ENCODE measurements around the gene SERTAD3.
A peak's percentile ranks its signal among the peaks of the same experiment; 100 is the strongest.
"Not testable (repeated sequence)": the region's sequence is repeated elsewhere in the genome, so short reads cannot be mapped to it uniquely, and the experiment has no call there.

The SERTAD3 gene

GRCh38 chr19:40444000-40444824 is at the start of gene SERTAD3:
SERTAD3 (minus strand) TSS chr19:40444335; CDS start chr19:40442080, 2,255 bp downstream.
- DNase-seq, result peak; percentile 76 to 93

GRCh38 chr19:40493778-40494177 is 49.6 kb upstream of the SERTAD3 start:
- no peak for DNase-seq

GRCh38 chr19:40492274-40492673 is 48.1 kb upstream of the SERTAD3 start:
- DNase-seq, result no peak

DNA sequence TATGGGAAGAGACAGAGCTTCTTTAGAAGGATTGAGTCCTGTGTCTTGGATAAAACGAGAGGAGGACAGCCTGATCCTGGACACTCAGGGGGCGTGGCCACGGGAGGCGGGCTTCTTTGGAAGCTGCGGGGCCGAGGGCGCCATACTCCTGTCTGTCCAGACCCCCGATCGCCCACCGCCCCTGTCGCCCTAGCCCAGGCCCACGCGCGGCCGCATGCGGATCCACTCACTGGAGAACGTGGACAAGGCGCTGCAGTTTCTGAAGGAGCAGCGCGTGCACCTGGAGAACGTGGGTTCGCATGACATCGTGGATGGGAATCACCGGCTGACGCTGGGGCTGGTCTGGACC is 45.7 kb upstream of the SERTAD3 start:
- DNase-seq, result no peak

- no peak for DNase-seq
These were observed 41.9 kb upstream of the SERTAD3 start for GRCh38 chr19:40486017-40486416.

GRCh38 chr19:40475878-40476644 is 31.9 kb upstream of the SERTAD3 start:
- DNase-seq, result not testable (repeated sequence)

GRCh38 chr19:40474737-40475136 is 30.6 kb upstream of the SERTAD3 start:
- no peak for DNase-seq

DNA sequence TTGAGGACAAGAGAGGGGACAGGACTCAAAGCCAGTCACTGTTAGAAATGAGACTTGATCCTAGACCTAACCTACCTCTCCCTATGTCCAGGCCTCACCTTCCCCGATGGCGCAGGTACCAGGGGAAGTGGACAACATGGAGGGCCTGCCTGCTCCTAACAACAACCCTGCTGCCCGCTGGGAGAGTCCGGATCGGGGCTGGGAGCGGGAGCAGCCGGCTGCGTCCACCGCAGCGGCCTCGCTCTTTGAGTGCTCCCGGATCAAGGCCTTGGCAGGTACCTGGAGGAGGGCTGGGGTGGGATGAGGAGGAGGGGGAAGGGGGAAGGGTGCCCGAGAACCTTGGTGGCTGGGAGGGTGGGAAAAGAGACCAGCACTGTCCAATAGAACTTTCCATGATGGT is 28.4 kb upstream of the SERTAD3 start:
- no peak for DNase-seq

DNA sequence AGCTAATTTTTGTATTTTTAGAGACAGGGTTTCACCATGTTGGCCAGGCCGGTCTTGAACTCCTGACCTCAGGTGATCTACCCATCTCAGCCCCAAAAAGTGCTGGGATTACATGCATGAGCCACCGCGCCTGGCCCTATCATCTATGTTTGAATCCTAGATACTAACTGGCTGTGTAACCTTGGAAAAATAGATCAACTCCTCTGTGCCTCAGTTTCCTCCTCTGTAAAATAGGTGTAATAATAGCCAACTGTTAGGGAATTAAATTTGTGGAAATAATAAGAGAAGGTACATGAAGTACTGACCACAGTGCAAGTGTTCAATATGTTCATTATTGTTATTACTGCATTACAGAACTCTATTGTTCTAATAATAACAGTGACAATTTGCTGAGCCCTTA is 27.0 kb upstream of the SERTAD3 start:
- DNase-seq, result no peak

DNA sequence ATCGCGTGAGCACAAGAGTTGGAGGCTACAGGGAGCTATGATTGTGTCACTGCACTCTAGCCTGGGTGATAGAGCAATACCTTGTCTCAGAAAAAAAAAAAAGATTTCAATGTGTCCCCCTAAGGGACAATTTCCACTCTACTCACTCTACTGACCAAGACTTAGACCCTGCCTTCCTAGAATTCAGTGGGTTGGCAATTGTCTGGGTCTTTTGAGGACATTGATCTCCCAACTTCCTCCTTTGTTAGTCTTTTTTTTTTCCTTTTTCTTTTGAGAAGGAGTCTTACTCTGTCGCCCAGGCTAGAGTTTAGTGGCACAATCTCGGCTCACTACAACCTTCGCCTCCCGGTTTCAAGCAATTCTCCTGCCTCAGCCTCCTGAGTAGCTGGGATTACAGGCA is 24.9 kb upstream of the SERTAD3 start:
- no peak for DNase-seq

DNA sequence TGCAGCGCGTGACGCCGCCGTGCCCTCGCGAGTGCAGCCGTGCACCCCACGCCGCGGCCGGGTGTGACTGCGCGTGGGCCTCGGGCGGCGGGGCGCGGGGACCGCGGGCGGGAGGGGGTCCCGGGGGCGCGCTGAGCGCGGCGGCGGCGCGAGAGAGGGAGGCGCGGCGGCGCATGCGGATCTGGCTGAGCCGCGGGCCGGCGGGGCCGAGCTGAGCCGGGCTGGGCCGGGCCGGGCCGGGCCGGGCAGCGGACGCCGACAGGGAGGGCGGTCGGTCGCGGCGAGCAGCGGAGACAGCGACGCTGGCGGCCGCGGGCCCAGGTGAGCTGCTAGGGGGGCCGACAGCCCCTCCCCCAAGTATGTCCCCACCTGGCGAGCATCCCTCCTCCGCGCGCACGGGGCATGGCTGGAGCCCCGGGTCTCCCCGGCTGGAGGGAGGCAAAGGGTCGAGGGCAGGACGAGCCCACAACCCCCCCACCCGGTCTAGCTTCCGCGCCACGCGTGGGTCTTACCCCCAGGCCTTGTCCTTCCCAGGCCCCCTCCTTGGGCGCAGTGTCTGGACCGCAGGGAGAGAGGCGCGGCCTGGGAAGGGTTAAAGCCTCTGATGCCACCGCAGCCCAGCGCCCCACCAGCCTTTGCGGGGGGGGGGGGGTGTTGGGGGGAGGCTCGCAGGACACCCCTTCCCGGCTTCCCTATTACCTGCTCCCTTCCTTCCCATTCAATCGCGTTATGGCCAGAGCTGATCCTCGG is 23.0 kb upstream of the SERTAD3 start, which contains the start of gene SPTBN4:
TSS of gene SPTBN4 (plus strand) at position 17 of the 750 bp plus-strand sequence. CDS start 5,621 bp downstream, outside the sequence.
- DNase-seq, result no peak

DNA sequence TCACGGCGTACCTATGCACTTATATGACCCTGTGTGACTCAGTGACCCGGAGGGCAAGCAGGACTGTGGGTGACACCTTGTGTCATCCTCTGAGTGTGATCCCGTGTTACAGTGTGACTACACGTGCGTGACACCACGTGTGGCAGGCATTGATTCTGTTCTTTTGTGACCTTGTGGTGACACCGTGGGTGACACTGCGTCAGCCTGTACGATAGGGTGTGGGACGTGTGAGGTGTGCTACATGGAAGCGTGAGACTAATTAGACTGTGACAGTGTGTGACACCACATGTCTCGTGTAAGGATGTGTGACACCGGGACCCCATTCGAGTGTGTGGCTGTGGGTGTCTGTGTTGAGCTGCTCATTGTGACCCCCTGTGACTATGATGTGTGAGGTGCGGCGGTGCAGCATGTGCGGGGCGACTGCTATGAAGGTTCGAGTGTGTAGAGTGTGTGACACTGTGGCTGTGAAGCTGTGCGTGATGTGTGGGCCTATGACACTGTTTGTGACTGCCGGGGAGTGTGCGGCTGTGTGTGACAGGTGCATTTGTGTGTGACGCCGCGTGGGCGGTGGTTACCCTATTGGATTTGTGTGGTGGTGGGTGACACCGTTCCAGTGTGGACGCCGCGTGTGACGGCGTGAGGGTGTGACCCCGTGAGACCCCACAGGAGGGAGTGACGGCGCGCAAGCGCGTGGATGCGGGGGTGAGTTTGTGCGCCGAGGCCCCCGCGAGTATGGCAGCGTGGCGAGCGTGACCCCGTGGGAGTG is 22.3 kb upstream of the SERTAD3 start:
- DNase-seq, result no peak

GRCh38 chr19:40465557-40466218 is 21.6 kb upstream of the SERTAD3 start, which contains the start of gene BLVRB:
BLVRB (minus strand) TSS chr19:40465745; CDS start chr19:40465688, 57 bp downstream.
- peak; percentile 83 to 93 for DNase-seq

DNA sequence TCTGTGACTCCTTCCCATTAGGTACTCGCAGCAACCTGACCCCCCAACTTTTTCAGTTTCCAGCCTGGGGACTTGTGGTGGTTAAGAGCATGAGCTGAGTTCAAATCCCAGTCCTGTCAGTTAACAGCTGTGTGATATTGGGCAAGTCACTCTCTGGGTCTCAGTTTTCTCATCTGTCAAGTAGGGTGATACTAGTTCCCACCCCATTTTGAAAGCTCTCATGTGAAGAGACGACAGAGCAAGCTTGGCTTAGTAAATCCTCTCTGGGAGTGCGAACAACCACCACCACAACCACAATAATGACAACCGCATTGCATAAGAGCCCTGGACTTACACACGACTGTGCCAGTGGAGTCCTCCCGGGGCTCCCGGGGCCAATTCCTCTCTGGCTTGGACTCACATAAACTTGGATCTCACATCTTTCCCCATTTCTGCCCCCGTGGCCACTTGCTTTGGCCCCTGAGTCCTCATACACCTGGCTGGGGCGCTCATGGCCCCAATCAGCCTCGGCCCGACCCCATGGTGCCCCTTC is 21.0 kb upstream of the SERTAD3 start:
- DNase-seq, result no peak

DNA sequence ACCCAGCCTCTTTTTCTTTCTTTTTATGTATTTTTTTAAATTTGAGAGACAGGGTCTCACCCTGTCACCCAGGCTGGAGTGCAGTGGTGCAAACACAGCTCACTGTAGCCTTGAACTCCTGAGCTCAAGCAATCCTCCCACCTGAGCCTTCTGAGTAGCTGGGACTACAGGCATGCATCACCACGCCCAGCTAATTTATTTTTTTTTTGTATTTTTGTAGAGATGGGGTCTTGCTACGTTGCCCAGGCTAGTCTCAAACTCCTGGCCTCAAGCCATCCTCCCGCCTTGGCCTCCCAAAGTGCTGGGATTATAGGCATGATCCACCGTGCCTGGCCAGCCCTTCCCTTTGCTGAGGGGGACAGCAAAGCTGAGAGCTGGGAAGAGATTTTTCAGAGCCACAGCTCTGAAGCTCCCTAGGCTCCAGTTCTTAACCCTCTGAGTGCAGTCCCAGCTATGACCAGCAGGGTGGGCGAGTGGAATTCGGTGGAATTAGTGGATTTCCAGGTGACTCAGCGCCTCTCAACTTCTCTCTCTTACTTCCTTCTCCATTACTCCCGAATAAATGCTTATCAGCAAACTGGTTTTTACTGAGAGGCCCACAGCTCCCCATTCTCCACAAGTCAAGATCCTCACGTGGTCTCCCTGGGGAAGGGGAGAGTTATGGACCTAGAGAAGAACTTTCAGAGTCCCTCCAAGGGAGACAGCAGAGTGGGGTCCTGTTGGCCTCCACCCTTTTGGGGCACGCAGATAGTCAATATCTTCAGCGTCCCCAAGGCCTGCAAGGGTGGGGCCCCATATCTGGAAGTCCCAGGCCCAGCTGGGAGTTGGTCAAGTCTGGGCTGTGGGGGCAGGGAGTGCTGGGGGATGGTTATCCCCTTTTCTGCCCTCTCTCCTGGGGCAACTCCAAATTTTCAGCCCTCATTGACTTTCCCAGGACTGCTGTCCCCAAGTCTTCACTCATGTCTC is 20.2 kb upstream of the SERTAD3 start:
- peak; percentile 39 to 83 for DNase-seq

DNA sequence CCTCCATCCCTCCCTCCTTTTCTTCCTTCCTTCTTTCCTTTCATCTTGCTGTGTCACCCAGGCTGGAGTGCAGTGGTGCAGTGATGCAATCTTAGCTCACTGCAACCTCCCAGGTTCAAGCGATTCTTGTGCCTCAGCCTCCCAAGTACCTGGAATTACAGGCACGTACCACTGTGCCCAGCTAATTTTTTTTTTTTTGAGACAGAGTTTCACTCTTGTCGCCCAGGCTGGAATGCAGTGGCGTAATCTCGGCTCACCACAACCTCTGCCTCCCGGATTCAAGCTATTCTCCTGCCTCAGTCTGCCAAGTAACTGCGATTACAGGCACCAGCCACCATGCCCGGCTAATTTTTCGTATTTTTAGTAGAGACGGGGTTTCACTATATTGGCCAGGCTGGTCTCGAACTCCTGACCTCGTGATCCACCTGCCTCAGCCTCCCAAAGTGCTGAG is 19.5 kb upstream of the SERTAD3 start:
- DNase-seq, result not testable (repeated sequence)

DNA sequence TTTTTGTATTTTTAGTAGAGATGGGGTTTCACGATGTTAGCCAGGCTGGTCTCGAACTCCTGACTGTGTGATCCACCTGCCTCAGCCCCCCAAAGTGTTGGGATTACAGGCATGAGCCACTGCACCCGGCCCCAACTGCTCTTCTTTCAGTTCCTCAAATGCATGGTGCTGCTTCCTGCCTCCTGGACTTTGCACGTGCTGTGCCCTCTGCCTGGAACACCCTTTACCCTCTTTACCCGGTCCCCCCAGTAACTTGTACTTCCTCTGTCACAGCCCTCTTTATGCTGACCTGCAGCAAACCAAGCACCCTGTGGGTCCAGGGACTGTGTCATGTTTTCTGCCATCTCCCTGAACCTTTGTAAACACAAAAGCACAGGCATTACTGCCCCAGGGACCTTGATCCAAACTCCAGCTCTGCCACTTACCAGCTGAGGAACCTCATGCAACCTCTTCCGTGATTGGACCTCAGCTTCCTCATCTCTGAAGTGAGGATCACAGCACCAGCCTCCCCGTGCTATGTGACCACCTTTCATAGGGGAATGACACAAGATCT is 17.6 kb upstream of the SERTAD3 start:
- no peak for DNase-seq

DNA sequence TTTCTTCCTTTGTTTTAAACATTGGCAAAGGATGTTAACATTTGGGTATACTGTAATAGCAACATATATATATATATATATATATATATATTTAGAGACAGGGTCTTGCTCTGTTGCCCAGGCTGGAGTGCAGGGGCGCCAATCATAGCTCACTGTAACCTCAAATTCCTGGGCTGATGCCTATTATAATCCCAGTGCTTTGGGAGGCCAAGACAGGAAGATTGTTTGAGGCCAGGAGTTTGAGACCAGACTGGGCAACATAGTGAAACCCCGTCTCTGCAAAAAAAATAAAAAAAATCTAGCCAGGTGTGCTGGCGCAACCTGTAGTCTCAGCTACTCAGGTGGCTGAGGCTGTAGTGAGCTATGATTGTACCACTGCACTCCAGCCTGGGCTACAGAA is 16.1 kb upstream of the SERTAD3 start:
- DNase-seq, result no peak

DNA sequence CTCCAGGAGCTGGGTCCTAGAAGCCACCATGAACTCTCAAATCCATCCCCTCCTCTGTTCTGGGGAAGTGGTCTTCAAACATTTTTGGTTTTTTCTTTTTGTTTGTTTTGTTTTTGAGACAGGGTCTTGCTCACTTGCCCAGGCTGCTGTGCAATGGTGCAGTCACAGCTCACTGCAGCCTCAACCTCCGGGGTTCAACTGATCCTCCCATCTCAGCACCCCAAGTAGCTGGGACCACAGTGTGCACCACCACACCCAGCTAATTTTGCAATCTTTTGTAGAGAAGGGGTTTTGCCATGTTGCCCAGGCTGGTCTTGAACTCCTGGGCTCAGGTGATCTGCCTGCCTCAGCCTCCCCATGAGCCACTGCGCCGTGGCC is 14.5 kb upstream of the SERTAD3 start:
- no peak for DNase-seq

All from SW 1271 (cell line).